ENCODE data around the gene SLC12A6. TPM values are rescaled to one million over a fixed set of nuclear protein-coding genes. Genes with fewer than 3 reads are reported as not detected.

SLC12A6 gene
- polyA plus RNA-seq, 1 donor from 2014 or later, result 7.3 TPM

GRCh38 chr15:34275721-34276120 is 61.9 kb downstream of the SLC12A6 start:
- H3K4me2 ChIP-seq (ENCODE audit: low read length), result no peak overlapping the region
- no peak overlapping the region for H3K9ac ChIP-seq (ENCODE audit: low read length)
- no peak overlapping the region for H3K4me3 ChIP-seq (ENCODE audit: low read length)
- H2AFZ ChIP-seq (ENCODE audit: low read depth, low read length), result no peak overlapping the region
- no peaks in the 10 kb centered on the region for H3K9me2 ChIP-seq (ENCODE audit: insufficient read depth, low read length)
- H3K27ac ChIP-seq (ENCODE audit: low read length), result no peak overlapping the region
- H3F3A ChIP-seq (ENCODE audit: insufficient read depth, low read length, poor library complexity, severe bottlenecking), result no peaks in the 10 kb centered on the region
- H3K9me3 ChIP-seq (ENCODE audit: low read length), result no peaks in the 10 kb centered on the region
- no peaks in the 10 kb centered on the region for H3K27me3 ChIP-seq (ENCODE audit: insufficient read depth, low read depth, low read length)
- H3K79me2 ChIP-seq (replicated peaks; ENCODE audit: insufficient read depth, low read length), result no peaks in the 10 kb centered on the region
- no peaks in the 10 kb centered on the region for H4K20me1 ChIP-seq (ENCODE audit: insufficient read depth)
- no peaks in the 10 kb centered on the region for H3K36me3 ChIP-seq (ENCODE audit: insufficient read depth, low read length)
- TF ChIP-seq RAD21 (conservative IDR thresholded peaks at IDR 0.05), result no peak
- TF ChIP-seq TAF1 (IDR thresholded peaks at IDR 0.05; ENCODE audit: low read depth), result no peak

GRCh38 chr15:34275154-34275553 is 62.4 kb downstream of the SLC12A6 start:
- Histone ChIP-seq H3F3A (ENCODE audit: insufficient read depth, low read length, poor library complexity, severe bottlenecking) (no peaks in the 10 kb centered on the region), H3K9me3 (ENCODE audit: low read length) (no peaks in the 10 kb centered on the region)

GRCh38 chr15:34271493-34271892 is 66.1 kb downstream of the SLC12A6 start:
- Histone ChIP-seq H3K9ac (ENCODE audit: low read length) (no peak overlapping the region), H3K4me3 (ENCODE audit: low read length) (no peak overlapping the region), H3F3A (ENCODE audit: insufficient read depth, low read length, poor library complexity, severe bottlenecking) (no peaks in the 10 kb centered on the region), H3K79me2 (replicated peaks; ENCODE audit: insufficient read depth, low read length) (no peaks in the 10 kb centered on the region), H3K4me2 (ENCODE audit: low read length) (no peak overlapping the region), H2AFZ (ENCODE audit: low read depth, low read length) (no peak overlapping the region), H3K27me3 (ENCODE audit: insufficient read depth, low read depth, low read length) (no peaks in the 10 kb centered on the region), H3K27ac (ENCODE audit: low read length) (no peak overlapping the region), H4K20me1 (ENCODE audit: insufficient read depth) (no peaks in the 10 kb centered on the region), H3K9me3 (ENCODE audit: low read length) (no peaks in the 10 kb centered on the region), H3K9me2 (ENCODE audit: insufficient read depth, low read length) (no peaks in the 10 kb centered on the region), H3K36me3 (ENCODE audit: insufficient read depth, low read length) (no peaks in the 10 kb centered on the region)
- TF ChIP-seq CTCF (IDR thresholded peaks at IDR 0.05; ENCODE audit: poor library complexity, severe bottlenecking) (no peak), RAD21 (conservative IDR thresholded peaks at IDR 0.05) (no peak), SMC3 (conservative IDR thresholded peaks at IDR 0.05; ENCODE audit: poor library complexity) (no peak), MXI1 (conservative IDR thresholded peaks at IDR 0.05; ENCODE audit: poor library complexity, severe bottlenecking) (no peak), EP300 (conservative IDR thresholded peaks at IDR 0.05; ENCODE audit: poor library complexity, severe bottlenecking) (no peak), TAF1 (IDR thresholded peaks at IDR 0.05; ENCODE audit: low read depth) (no peak), EZH2 (IDR thresholded peaks at IDR 0.05; ENCODE audit: borderline replicate concordance, insufficient read depth, low read length, poor library complexity, severe bottlenecking) (no peak), REST (IDR thresholded peaks at IDR 0.05; ENCODE audit: borderline replicate concordance) (no peak), POLR2AphosphoS5 (IDR thresholded peaks at IDR 0.05) (no peak)

More at GRCh38 chr15:34275154-34275553, 62.4 kb downstream of the SLC12A6 start:
- Histone ChIP-seq H3K9me2 (ENCODE audit: insufficient read depth, low read length) (no peaks in the 10 kb centered on the region), H2AFZ (ENCODE audit: low read depth, low read length) (no peak overlapping the region), H3K27ac (ENCODE audit: low read length) (no peak overlapping the region), H4K20me1 (ENCODE audit: insufficient read depth) (no peaks in the 10 kb centered on the region), H3K4me2 (ENCODE audit: low read length) (no peak overlapping the region), H3K4me3 (ENCODE audit: low read length) (no peak overlapping the region), H3K36me3 (ENCODE audit: insufficient read depth, low read length) (no peaks in the 10 kb centered on the region), H3K79me2 (replicated peaks; ENCODE audit: insufficient read depth, low read length) (no peaks in the 10 kb centered on the region), H3K27me3 (ENCODE audit: insufficient read depth, low read depth, low read length) (no peaks in the 10 kb centered on the region), H3K9ac (ENCODE audit: low read length) (no peak overlapping the region)
- TF ChIP-seq CTCF (IDR thresholded peaks at IDR 0.05; ENCODE audit: poor library complexity, severe bottlenecking) (no peak), POLR2AphosphoS5 (IDR thresholded peaks at IDR 0.05) (no peak), MXI1 (conservative IDR thresholded peaks at IDR 0.05; ENCODE audit: poor library complexity, severe bottlenecking) (no peak), TAF1 (IDR thresholded peaks at IDR 0.05; ENCODE audit: low read depth) (no peak)

All from neural cell (in vitro differentiated cells).